Inferior parietal cortex (tissue), 1 donor: ENCODE measurements around the gene RFK.

Experiments used
- DNase-seq: peaks from one replicate; pipeline ENCODE4 v3.0.0-alpha.2; 2016; ENCODE audit errors: extremely low spot score

Gene RFK

GRCh38 chr9:76412638-76413037 is 18.4 kb upstream of the RFK start:
- no peak for DNase-seq

GRCh38 chr9:76405868-76406267 is 11.6 kb upstream of the RFK start:
- DNase-seq = no peak

GRCh38 chr9:76405340-76405739 is 11.1 kb upstream of the RFK start:
- DNase-seq = no peak

GRCh38 chr9:76404401-76404800 is 10.2 kb upstream of the RFK start:
- no peak for DNase-seq

GRCh38 chr9:76403352-76403751 is 9.1 kb upstream of the RFK start:
- DNase-seq = peak; percentile 53

GRCh38 chr9:76401580-76402354 is 7.5 kb upstream of the RFK start:
- DNase-seq = no peak

- DNase-seq = no peak
These were observed 7.0 kb upstream of the RFK start for GRCh38 chr9:76401176-76401575.

- DNase-seq = no peak
These were observed 6.4 kb upstream of the RFK start for GRCh38 chr9:76400534-76401096.

GRCh38 chr9:76399856-76400255 is 5.6 kb upstream of the RFK start:
- DNase-seq = no peak

- DNase-seq = no peak
These were observed 2.4 kb upstream of the RFK start for GRCh38 chr9:76396597-76396996.

GRCh38 chr9:76396144-76396543 is 1.9 kb upstream of the RFK start:
- no peak for DNase-seq

- no peak for DNase-seq
These were observed 1.2 kb upstream of the RFK start for GRCh38 chr9:76395381-76395780.

- no peak for DNase-seq
These were observed 680 bp upstream of the RFK start for GRCh38 chr9:76394960-76395252.

- DNase-seq = no peak
These were observed 3.6 kb downstream of the RFK start for GRCh38 chr9:76390656-76391055.

GRCh38 chr9:76379494-76379893 is 14.7 kb downstream of the RFK start:
- no peak for DNase-seq

GRCh38 chr9:76378367-76379073 is 15.7 kb downstream of the RFK start:
- DNase-seq = no peak

- no peak for DNase-seq
These were observed 16.4 kb downstream of the RFK start for GRCh38 chr9:76377791-76378190.

GRCh38 chr9:76374783-76375559 is 19.3 kb downstream of the RFK start:
- DNase-seq = no peak

- DNase-seq = no peak
These were observed 20.3 kb downstream of the RFK start for GRCh38 chr9:76373784-76374474.

- no peak for DNase-seq
These were observed 20.9 kb downstream of the RFK start for GRCh38 chr9:76373173-76373783.

- DNase-seq = no peak
These were observed 21.9 kb downstream of the RFK start for GRCh38 chr9:76372336-76372735.
